Tibial nerve (tissue), 3 donors: ENCODE measurements around the gene CYP2E1.

Experiments
- POLR2A ChIP-seq, 2 donors: fragments of 450-650 bp; IDR thresholded peaks; one replicate each; pipeline ENCODE4 v1.6.1; 2017; ENCODE audit warnings: antibody characterized with exemption in 2 of 2, mild to moderate bottlenecking in 2 of 2, moderate library complexity in 2 of 2
- TF ChIP-seq, protein P1 (sequence below), 5 experiments: fragments of 200-600 bp in 3 of 5; fragments of 450-650 bp in 2 of 5; sonication (generic) in 3 of 5; IDR thresholded peaks; one replicate each; pipeline ENCODE4 v1.5.1; 2016 to 2019; ENCODE audit warnings: antibody characterized with exemption in 5 of 5, mild to moderate bottlenecking in 3 of 5, moderate library complexity in 2 of 5

DNA sequence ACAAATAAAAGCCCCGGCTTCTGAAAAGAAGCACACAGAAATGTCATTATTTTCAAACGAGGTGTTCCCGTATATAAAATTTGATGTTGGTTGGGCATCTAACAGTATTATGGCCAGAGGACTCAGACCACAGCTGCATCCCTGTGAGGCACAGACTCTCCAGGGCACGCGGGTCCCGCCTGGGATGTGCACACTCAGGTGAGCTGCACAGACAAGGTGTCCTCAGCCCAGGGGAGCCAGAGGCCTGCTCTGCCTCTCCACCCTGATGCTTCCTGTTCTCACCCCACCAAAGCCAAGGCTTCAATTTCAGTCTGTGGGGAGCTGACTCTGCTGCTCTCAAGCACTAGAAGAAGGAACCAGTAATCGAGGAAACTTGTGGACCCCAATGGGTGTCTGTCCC, 1.7 kb upstream of the CYP2E1 start:
- TF ChIP-seq, protein P1, sequence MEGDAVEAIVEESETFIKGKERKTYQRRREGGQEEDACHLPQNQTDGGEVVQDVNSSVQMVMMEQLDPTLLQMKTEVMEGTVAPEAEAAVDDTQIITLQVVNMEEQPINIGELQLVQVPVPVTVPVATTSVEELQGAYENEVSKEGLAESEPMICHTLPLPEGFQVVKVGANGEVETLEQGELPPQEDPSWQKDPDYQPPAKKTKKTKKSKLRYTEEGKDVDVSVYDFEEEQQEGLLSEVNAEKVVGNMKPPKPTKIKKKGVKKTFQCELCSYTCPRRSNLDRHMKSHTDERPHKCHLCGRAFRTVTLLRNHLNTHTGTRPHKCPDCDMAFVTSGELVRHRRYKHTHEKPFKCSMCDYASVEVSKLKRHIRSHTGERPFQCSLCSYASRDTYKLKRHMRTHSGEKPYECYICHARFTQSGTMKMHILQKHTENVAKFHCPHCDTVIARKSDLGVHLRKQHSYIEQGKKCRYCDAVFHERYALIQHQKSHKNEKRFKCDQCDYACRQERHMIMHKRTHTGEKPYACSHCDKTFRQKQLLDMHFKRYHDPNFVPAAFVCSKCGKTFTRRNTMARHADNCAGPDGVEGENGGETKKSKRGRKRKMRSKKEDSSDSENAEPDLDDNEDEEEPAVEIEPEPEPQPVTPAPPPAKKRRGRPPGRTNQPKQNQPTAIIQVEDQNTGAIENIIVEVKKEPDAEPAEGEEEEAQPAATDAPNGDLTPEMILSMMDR (IDR thresholded peaks at IDR 0.05) = no peak
- TF ChIP-seq POLR2A (IDR thresholded peaks at IDR 0.05) = no peak
